ENCODE results near the gene ACOX3. TPM values are rescaled to one million over a fixed set of nuclear protein-coding genes. Genes with fewer than 3 reads are reported as not detected.

ACOX3 gene
- polyA plus RNA-seq, 3 donors: 3.8 to 16.8 (median 13.3) TPM

DNA sequence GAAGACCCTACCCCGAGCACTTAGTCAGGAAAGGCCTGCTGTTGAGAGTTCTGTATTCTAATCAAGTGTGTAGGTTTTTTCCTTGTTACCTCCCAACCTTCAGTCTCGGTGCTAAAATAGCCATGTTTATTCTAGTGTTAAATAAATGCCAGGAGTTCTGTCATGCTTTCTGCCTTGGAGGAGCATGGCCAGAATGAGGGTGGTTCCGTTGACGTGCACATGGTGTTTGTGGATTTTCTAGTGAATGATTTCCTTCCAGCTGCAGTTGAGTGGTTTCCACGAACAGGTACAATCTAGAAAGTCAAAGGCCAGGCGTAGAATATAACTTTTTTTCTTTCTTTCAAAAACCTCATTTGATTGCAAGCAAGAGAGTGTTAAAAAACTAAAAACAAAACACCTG, 21.1 kb upstream of the ACOX3 start:
- Mint-ChIP-seq H3K27me3 (ENCODE audit: low read depth in 3 of 3) (peaks cover 0 to 1% (median 0%) of the 10 kb centered on the region in 3 donors), H3K9me3 (no peaks in the 10 kb centered on the region), H3K4me1 (no peaks in the 10 kb centered on the region), H3K27ac (no peak overlapping the region), H3K4me3 (no peak overlapping the region), H3K36me3 (peaks cover 68 to 78% of the 10 kb centered on the region in 2 donors)
- no peak overlapping the region for H3K4me2 ChIP-seq (replicated peaks; ENCODE audit: extremely low read depth, low read length, poor library complexity, severe bottlenecking)
- no peaks in the 10 kb centered on the region for H3K4me1 ChIP-seq (ENCODE audit: control insufficient read depth in 1 of 2, insufficient read depth in 2 of 2, low read length in 2 of 2)
- H3K27ac ChIP-seq (ENCODE audit: low read depth in 1 of 2, low read length in 2 of 2): no peak overlapping the region
- TF ChIP-seq, protein P1, sequence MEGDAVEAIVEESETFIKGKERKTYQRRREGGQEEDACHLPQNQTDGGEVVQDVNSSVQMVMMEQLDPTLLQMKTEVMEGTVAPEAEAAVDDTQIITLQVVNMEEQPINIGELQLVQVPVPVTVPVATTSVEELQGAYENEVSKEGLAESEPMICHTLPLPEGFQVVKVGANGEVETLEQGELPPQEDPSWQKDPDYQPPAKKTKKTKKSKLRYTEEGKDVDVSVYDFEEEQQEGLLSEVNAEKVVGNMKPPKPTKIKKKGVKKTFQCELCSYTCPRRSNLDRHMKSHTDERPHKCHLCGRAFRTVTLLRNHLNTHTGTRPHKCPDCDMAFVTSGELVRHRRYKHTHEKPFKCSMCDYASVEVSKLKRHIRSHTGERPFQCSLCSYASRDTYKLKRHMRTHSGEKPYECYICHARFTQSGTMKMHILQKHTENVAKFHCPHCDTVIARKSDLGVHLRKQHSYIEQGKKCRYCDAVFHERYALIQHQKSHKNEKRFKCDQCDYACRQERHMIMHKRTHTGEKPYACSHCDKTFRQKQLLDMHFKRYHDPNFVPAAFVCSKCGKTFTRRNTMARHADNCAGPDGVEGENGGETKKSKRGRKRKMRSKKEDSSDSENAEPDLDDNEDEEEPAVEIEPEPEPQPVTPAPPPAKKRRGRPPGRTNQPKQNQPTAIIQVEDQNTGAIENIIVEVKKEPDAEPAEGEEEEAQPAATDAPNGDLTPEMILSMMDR (IDR thresholded peaks at IDR 0.05): no peak
- peaks cover 60 to 91% of the 10 kb centered on the region in 2 donors for H3K36me3 ChIP-seq (replicated peaks in 1 of 2; ENCODE audit: control insufficient read depth in 1 of 2, insufficient read depth in 2 of 2, low read length in 2 of 2)
- H3K27me3 ChIP-seq (ENCODE audit: control insufficient read depth in 2 of 2, insufficient read depth in 2 of 2, low read length in 2 of 2): no peaks in the 10 kb centered on the region
- no peaks in the 10 kb centered on the region for H4K20me1 ChIP-seq (ENCODE audit: insufficient read depth, low read length)
- H3K9me3 ChIP-seq (replicated peaks in 1 of 2; ENCODE audit: control insufficient read depth in 1 of 2, insufficient read depth in 1 of 2, low read length in 2 of 2): no peaks in the 10 kb centered on the region
- WGBS (ENCODE audit: insufficient coverage): no CpG with 5 or more reads among the region's 6 CpGs
- no peak overlapping the region for H3K4me3 ChIP-seq (replicated peaks in 1 of 3; ENCODE audit: low read depth in 2 of 3, low read length in 3 of 3)
- intact Hi-C loops (cut with micrococcal nuclease): no loop called here
- no peaks in the 10 kb centered on the region for H3K79me2 ChIP-seq (ENCODE audit: insufficient read depth, low read length)
- H2AFZ ChIP-seq (ENCODE audit: insufficient read depth, low read depth, low read length, poor library complexity, severe bottlenecking): no peak overlapping the region
- no peak overlapping the region for H3K9ac ChIP-seq (ENCODE audit: insufficient read depth, low read length, poor library complexity, severe bottlenecking)
- DNase-seq: no peak

DNA sequence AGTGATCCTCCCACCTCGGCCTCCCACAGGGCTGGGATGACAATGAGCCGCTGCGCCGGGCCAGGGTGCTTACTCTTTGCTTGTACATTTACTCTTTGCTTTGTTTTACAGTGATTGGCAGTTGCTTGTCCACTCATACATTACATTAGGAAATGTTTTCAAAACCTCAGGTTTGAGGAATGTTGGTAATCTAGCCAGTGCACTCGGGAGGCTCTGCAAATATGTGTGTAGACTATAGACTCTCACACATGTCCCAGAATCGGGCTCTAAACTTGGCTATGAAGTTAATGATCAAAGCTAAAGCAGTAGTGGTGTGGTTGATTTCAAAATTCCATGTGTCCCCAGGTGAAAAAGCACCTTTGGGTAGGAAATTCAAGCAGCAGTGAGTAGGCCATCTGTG, 20.6 kb upstream of the ACOX3 start:
- Histone ChIP-seq H2AFZ (ENCODE audit: insufficient read depth, low read depth, low read length, poor library complexity, severe bottlenecking) (no peak overlapping the region), H3K9ac (ENCODE audit: insufficient read depth, low read length, poor library complexity, severe bottlenecking) (no peak overlapping the region), H3K79me2 (ENCODE audit: insufficient read depth, low read length) (no peaks in the 10 kb centered on the region), H3K36me3 (replicated peaks in 1 of 2; ENCODE audit: control insufficient read depth in 1 of 2, insufficient read depth in 2 of 2, low read length in 2 of 2) (peaks cover 58 to 91% of the 10 kb centered on the region in 2 donors), H3K4me1 (ENCODE audit: control insufficient read depth in 1 of 2, insufficient read depth in 2 of 2, low read length in 2 of 2) (no peaks in the 10 kb centered on the region), H3K27me3 (ENCODE audit: control insufficient read depth in 2 of 2, insufficient read depth in 2 of 2, low read length in 2 of 2) (no peaks in the 10 kb centered on the region), H3K9me3 (replicated peaks in 1 of 2; ENCODE audit: control insufficient read depth in 1 of 2, insufficient read depth in 1 of 2, low read length in 2 of 2) (no peaks in the 10 kb centered on the region), H4K20me1 (ENCODE audit: insufficient read depth, low read length) (no peaks in the 10 kb centered on the region), H3K4me2 (replicated peaks; ENCODE audit: extremely low read depth, low read length, poor library complexity, severe bottlenecking) (no peak overlapping the region), H3K4me3 (replicated peaks in 1 of 3; ENCODE audit: low read depth in 2 of 3, low read length in 3 of 3) (no peak overlapping the region), H3K27ac (ENCODE audit: low read depth in 1 of 2, low read length in 2 of 2) (no peak overlapping the region)
- DNase-seq: no peak
- TF ChIP-seq, protein P1 (IDR thresholded peaks at IDR 0.05): no peak
- H3K27me3 Mint-ChIP-seq (ENCODE audit: low read depth in 3 of 3): no peaks in the 10 kb centered on the region
- H3K4me3 Mint-ChIP-seq: no peak overlapping the region
- 100% methylated on average over 1 of the region's 6 CpGs for WGBS (ENCODE audit: insufficient coverage)
- no peak overlapping the region for H3K27ac Mint-ChIP-seq
- intact Hi-C loops (cut with micrococcal nuclease): no loop called here
- H3K36me3 Mint-ChIP-seq: peaks cover 69 to 78% of the 10 kb centered on the region in 2 donors
- no peaks in the 10 kb centered on the region for H3K4me1 Mint-ChIP-seq
- H3K9me3 Mint-ChIP-seq: no peaks in the 10 kb centered on the region
